ENCODE results near the gene PLEKHG1.

DNA sequence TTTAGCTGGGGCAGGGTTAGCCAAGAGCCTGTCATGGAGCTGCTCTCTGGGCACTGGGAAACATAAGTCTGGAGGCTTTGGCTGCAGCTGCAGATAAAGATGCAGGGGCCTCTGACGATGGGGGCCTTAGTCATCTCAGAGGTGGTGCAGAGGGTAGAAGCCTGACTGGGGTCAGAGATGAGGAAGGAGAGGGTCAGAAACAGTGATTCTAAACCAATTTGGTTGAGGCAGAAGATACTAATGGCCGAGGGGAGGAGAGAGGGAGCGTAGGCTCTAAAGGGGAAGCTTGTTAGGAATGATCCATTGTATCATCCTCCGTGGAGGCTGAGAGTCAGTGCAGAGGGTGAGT, 33.8 kb downstream of the PLEKHG1 start:
- TF ChIP-seq RAD21 (IDR thresholded peaks at IDR 0.05) = no peak
- TF ChIP-seq, protein P1, sequence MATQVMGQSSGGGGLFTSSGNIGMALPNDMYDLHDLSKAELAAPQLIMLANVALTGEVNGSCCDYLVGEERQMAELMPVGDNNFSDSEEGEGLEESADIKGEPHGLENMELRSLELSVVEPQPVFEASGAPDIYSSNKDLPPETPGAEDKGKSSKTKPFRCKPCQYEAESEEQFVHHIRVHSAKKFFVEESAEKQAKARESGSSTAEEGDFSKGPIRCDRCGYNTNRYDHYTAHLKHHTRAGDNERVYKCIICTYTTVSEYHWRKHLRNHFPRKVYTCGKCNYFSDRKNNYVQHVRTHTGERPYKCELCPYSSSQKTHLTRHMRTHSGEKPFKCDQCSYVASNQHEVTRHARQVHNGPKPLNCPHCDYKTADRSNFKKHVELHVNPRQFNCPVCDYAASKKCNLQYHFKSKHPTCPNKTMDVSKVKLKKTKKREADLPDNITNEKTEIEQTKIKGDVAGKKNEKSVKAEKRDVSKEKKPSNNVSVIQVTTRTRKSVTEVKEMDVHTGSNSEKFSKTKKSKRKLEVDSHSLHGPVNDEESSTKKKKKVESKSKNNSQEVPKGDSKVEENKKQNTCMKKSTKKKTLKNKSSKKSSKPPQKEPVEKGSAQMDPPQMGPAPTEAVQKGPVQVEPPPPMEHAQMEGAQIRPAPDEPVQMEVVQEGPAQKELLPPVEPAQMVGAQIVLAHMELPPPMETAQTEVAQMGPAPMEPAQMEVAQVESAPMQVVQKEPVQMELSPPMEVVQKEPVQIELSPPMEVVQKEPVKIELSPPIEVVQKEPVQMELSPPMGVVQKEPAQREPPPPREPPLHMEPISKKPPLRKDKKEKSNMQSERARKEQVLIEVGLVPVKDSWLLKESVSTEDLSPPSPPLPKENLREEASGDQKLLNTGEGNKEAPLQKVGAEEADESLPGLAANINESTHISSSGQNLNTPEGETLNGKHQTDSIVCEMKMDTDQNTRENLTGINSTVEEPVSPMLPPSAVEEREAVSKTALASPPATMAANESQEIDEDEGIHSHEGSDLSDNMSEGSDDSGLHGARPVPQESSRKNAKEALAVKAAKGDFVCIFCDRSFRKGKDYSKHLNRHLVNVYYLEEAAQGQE (IDR thresholded peaks at IDR 0.05) = no peak

All from liver (tissue), 2 donors.